ENCODE measurements around the gene ELMO1. TPM values are rescaled to one million over a fixed set of nuclear protein-coding genes. Genes with fewer than 3 reads are reported as not detected.

The ELMO1 gene
- total RNA-seq, 1 experiment from 2014 or later = 7.8 TPM

- no peak overlapping the region for H3T11ph ChIP-seq (ENCODE audit: low read length)
- no peak for DNase-seq
- H3K27ac ChIP-seq (ENCODE audit: insufficient read length, low read depth, low read length) = no peak overlapping the region
- no peak overlapping the region for H2BK120ac ChIP-seq (ENCODE audit: low read depth, low read length, poor library complexity, severe bottlenecking)
- H3K27me3 ChIP-seq (ENCODE audit: insufficient read depth, low read length) = no peaks in the 10 kb centered on the region
- H3K4ac ChIP-seq (ENCODE audit: low read depth, low read length) = no peak overlapping the region
- no peak overlapping the region for H2BK5ac ChIP-seq (ENCODE audit: insufficient read length, low read length)
- no peaks in the 10 kb centered on the region for H4K20me1 ChIP-seq (ENCODE audit: control insufficient read depth, insufficient read depth, insufficient read length)
- no peak overlapping the region for H2AK5ac ChIP-seq (ENCODE audit: insufficient read length, low read length)
- no peaks in the 10 kb centered on the region for H3K4me1 ChIP-seq (ENCODE audit: insufficient read depth, low read length)
- peaks cover 0 to 2% of the 10 kb centered on the region in 2 experiments; a peak in 1 of 4 replicates for H3K4me1 Mint-ChIP-seq
- H2AFZ ChIP-seq (ENCODE audit: low read length) = no peak overlapping the region
- peaks cover 0 to under 1% (median 0%) of the 10 kb centered on the region in 3 experiments; a peak in 2 of 7 replicates for H3K36me3 Mint-ChIP-seq (ENCODE audit: insufficient read depth in 1 of 3, low read depth in 3 of 3)
- H3K4me3 Mint-ChIP-seq = no peak overlapping the region
- no peak overlapping the region for H3K9ac ChIP-seq (ENCODE audit: extremely low read depth, insufficient read length, low read length)
- H3K4me2 ChIP-seq (ENCODE audit: insufficient read depth, insufficient read length, low read length) = no peak overlapping the region
- no peak overlapping the region for H3K18ac ChIP-seq (ENCODE audit: insufficient read length, low read depth, low read length)
- no peak overlapping the region for H4K91ac ChIP-seq (ENCODE audit: insufficient read length, low read depth, low read length)
- no peaks in the 10 kb centered on the region for H3K79me1 ChIP-seq (ENCODE audit: insufficient read depth, low read depth, low read length, poor library complexity, severe bottlenecking)
- H2BK12ac ChIP-seq (ENCODE audit: insufficient read length, low read depth, low read length) = no peak overlapping the region
- no peaks in the 10 kb centered on the region for H3K79me2 ChIP-seq (ENCODE audit: insufficient read depth, low read length)
- H2BK15ac ChIP-seq (ENCODE audit: low read depth, low read length) = no peak overlapping the region
- H3K56ac ChIP-seq (ENCODE audit: insufficient read length, low read depth, low read length) = no peak overlapping the region
- no peak overlapping the region for H4K8ac ChIP-seq (replicated peaks; ENCODE audit: insufficient read length, low read depth, low read length)
- TF ChIP-seq CTCF (conservative IDR thresholded peaks at IDR 0.05) = no peak
- H3K9me3 Mint-ChIP-seq = no peaks in the 10 kb centered on the region; a peak in 1 of 5 replicates
- H3K27me3 Mint-ChIP-seq (ENCODE audit: low read depth) = no peaks in the 10 kb centered on the region; the same call in 1 of the 2 replicates
- H3K23ac ChIP-seq (ENCODE audit: insufficient read length, low read depth, low read length) = no peak overlapping the region
- peak overlapping the region in 1 of 3 experiments; percentile 19; a peak in 1 of 7 replicates for H3K27ac Mint-ChIP-seq
- no peaks in the 10 kb centered on the region for H3K23me2 ChIP-seq (ENCODE audit: insufficient read length, low read depth, low read length, poor library complexity, severe bottlenecking)
- no peak overlapping the region for H4K5ac ChIP-seq (ENCODE audit: insufficient read length, low read depth, low read length)
- H2BK20ac ChIP-seq (ENCODE audit: low read depth, low read length, poor library complexity, severe bottlenecking) = no peak overlapping the region
- H3K14ac ChIP-seq (ENCODE audit: insufficient read depth, low read length) = no peak overlapping the region
- H3K9me3 ChIP-seq (ENCODE audit: control insufficient read depth, low read depth, low read length) = no peaks in the 10 kb centered on the region
- no CpG with 5 or more reads among the region's 7 CpGs for WGBS (ENCODE audit: extremely low coverage, insufficient read length, low lambda C conversion rate)
Observed at GRCh38 chr7:36840904-36841303, 607.8 kb downstream of the ELMO1 start.
